CD14-positive monocyte (primary cell): ENCODE measurements around the gene NUPR1. TPM values are rescaled to one million over a fixed set of nuclear protein-coding genes. Genes with fewer than 3 reads are reported as not detected.
"Not testable (repeated sequence)": the region's sequence is repeated elsewhere in the genome, so short reads cannot be mapped to it uniquely, and the experiment has no call there.

Experiments
- DNase-seq, 3 donors: peaks; one replicate each; pipeline ENCODE4 v3.0.0-alpha.2; 2011 to 2022
- H2AFZ ChIP-seq: 2 replicates; pipeline ENCODE4 v1.6.0; 2012; ENCODE audit warnings: mild to moderate bottlenecking, low read depth, low read length, inconsistent platforms; ENCODE audit not compliant: insufficient read depth, poor library complexity, severe bottlenecking
- H3K27ac ChIP-seq, 2 donors: 1 replicate in 1 of 2; 2 replicates in 1 of 2; pipeline ENCODE4 v1.5.1; 2012 to 2013; ENCODE audit warnings: low read length in 2 of 2, control low read depth in 1 of 2, inconsistent platforms in 1 of 2, low read depth in 1 of 2, mild to moderate bottlenecking in 1 of 2
- H3K27me3 ChIP-seq, 2 donors: one replicate each; pipeline versions ENCODE4 v1.6.0 to v1.6.1; 2011 to 2013; ENCODE audit warnings: low read length in 2 of 2; ENCODE audit not compliant: control insufficient read depth in 2 of 2, insufficient read depth in 2 of 2
- H3K36me3 ChIP-seq, 2 donors: replicated peaks in 1 of 2; 1 replicate in 1 of 2; 2 replicates in 1 of 2; pipeline versions ENCODE4 v1.5.1 to v1.6.1; 2012 to 2013; ENCODE audit warnings: low read length in 2 of 2, control low read depth in 1 of 2, inconsistent platforms in 1 of 2, mild to moderate bottlenecking in 1 of 2; ENCODE audit not compliant: insufficient read depth in 2 of 2, control insufficient read depth in 1 of 2
- H3K4me1 ChIP-seq, 2 donors: 1 replicate in 1 of 2; 2 replicates in 1 of 2; pipeline versions ENCODE4 v1.5.1 to v1.6.1; 2012 to 2013; ENCODE audit warnings: low read length in 2 of 2, control low read depth in 1 of 2, inconsistent platforms in 1 of 2, mild to moderate bottlenecking in 1 of 2, moderate library complexity in 1 of 2; ENCODE audit not compliant: insufficient read depth in 2 of 2, control insufficient read depth in 1 of 2
- H3K4me2 ChIP-seq: replicated peaks from 2 replicates; pipeline ENCODE3; 2012; ENCODE audit warnings: low read length, moderate library complexity, mild to moderate bottlenecking; ENCODE audit not compliant: poor library complexity, severe bottlenecking; ENCODE audit errors: extremely low read depth
- H3K4me3 ChIP-seq, 3 experiments: fragments of 200-600 bp in 1 of 3; sonication (generic) in 1 of 3; replicated peaks in 1 of 3; 1 replicate in 2 of 3; 2 replicates in 1 of 3; pipeline ENCODE4 v1.5.1; 2011 to 2013; ENCODE audit warnings: low read length in 3 of 3, mild to moderate bottlenecking in 3 of 3, control low read depth in 2 of 3, low read depth in 2 of 3, inconsistent platforms in 1 of 3, moderate library complexity in 1 of 3
- H3K79me2 ChIP-seq: 2 replicates; pipeline ENCODE4 v1.6.0; 2012; ENCODE audit warnings: mild to moderate bottlenecking, control low read depth, inconsistent platforms, low read length, moderate library complexity; ENCODE audit not compliant: insufficient read depth
- H3K9ac ChIP-seq: 2 replicates; pipeline ENCODE4 v1.6.0; 2017; ENCODE audit warnings: low read length, mild to moderate bottlenecking; ENCODE audit not compliant: insufficient read depth, poor library complexity, severe bottlenecking
- H3K9me3 ChIP-seq, 2 donors: replicated peaks in 1 of 2; 1 replicate in 1 of 2; 2 replicates in 1 of 2; pipeline versions ENCODE4 v1.5.1 to v1.6.1; 2012 to 2013; ENCODE audit warnings: low read length in 2 of 2, control low read depth in 1 of 2; ENCODE audit not compliant: control insufficient read depth in 1 of 2, insufficient read depth in 1 of 2
- H4K20me1 ChIP-seq: 2 replicates; pipeline ENCODE4 v1.6.0; 2012; ENCODE audit warnings: mild to moderate bottlenecking, low read length, control low read depth, moderate library complexity; ENCODE audit not compliant: insufficient read depth
- H3K27ac Mint-ChIP-seq, 7 donors: one replicate each; pipeline ENCODE4 v1.8.0; 2020; ENCODE audit warnings: mild to moderate bottlenecking in 7 of 7, mixed read lengths in 7 of 7, moderate library complexity in 6 of 7, inconsistent platforms in 2 of 7
- H3K27me3 Mint-ChIP-seq, 3 donors: one replicate each; pipeline ENCODE4 v1.8.0; 2021 to 2022; ENCODE audit warnings: low read depth in 3 of 3, mild to moderate bottlenecking in 3 of 3, mixed read lengths in 3 of 3, moderate library complexity in 3 of 3, inconsistent platforms in 1 of 3
- H3K36me3 Mint-ChIP-seq, 2 donors: one replicate each; pipeline ENCODE4 v1.8.0; 2020; ENCODE audit warnings: mixed read lengths in 2 of 2, inconsistent platforms in 1 of 2, mild to moderate bottlenecking in 1 of 2
- H3K4me1 Mint-ChIP-seq: one replicate; pipeline ENCODE4 v1.8.0; 2020; ENCODE audit warnings: mild to moderate bottlenecking, mixed read lengths
- H3K4me3 Mint-ChIP-seq, 2 donors: one replicate each; pipeline ENCODE4 v1.8.0; 2020; ENCODE audit warnings: mild to moderate bottlenecking in 2 of 2, mixed read lengths in 2 of 2, moderate library complexity in 1 of 2
- H3K9me3 Mint-ChIP-seq, 7 donors: one replicate each; pipeline ENCODE4 v1.8.0; 2020 to 2022; ENCODE audit warnings: mixed read lengths in 7 of 7, mild to moderate bottlenecking in 6 of 7, moderate library complexity in 6 of 7, inconsistent platforms in 2 of 7
- CTCF ChIP-seq: fragments of 200-600 bp; IDR thresholded peaks from one replicate; pipeline ENCODE4 v1.8.0; 2022; ENCODE audit warnings: antibody characterized with exemption, mild to moderate bottlenecking
- WGBS: methylation state at CpG from one replicate; pipeline ENCODE4 v1.1.5; 2013; ENCODE audit warnings: missing lambda C conversion rate; ENCODE audit not compliant: insufficient coverage; 5-methylcytosine and 5-hydroxymethylcytosine counted together
- intact Hi-C, 2 donors: fragments of 100-400 bp; cut with micrococcal nuclease; formaldehyde crosslinking; loops; one replicate each; pipeline versions ENCODE4 v1.15.0 to v1.15.1; 2023
- polyA plus RNA-seq, 3 donors: library from polyadenylated mRNA; depleted of rRNA in 1 of 3; unstranded in 2 of 3; stranded (reverse) in 1 of 3; fragments of 300-500 nt in 2 of 3; fragments of >200 nt in 1 of 3; fragmentation: Illumina TruSeq in 2 of 3; gene quantifications; 1 replicate in 2 of 3; 2 replicates in 1 of 3; pipeline ENCODE4 v1.2.3, GENCODE V29; 2012 to 2021

The NUPR1 gene
- polyA plus RNA-seq, 3 donors: 0.01 to 1.9 TPM; not detected in 1

GRCh38 chr16:28528463-28528867 lies 10.3 kb downstream of the NUPR1 start:
- Mint-ChIP-seq H3K9me3 (peaks cover 0 to 3% (median 0%) of the 10 kb centered on the region in 7 donors), H3K27me3 (peaks cover 0 to 3% (median 0%) of the 10 kb centered on the region in 3 donors), H3K36me3 (peaks cover 0 to 9% of the 10 kb centered on the region in 2 donors), H3K4me3 (no peak overlapping the region), H3K27ac (no peak overlapping the region), H3K4me1 (peaks cover 33% of the 10 kb centered on the region)
- no peak overlapping the region for H3K4me2 ChIP-seq
- intact Hi-C loops: no loop called here
- H4K20me1 ChIP-seq: no peaks in the 10 kb centered on the region
- H3K9me3 ChIP-seq: no peaks in the 10 kb centered on the region
- H3K36me3 ChIP-seq: no peaks in the 10 kb centered on the region
- H3K4me1 ChIP-seq: peaks cover 33 to 34% of the 10 kb centered on the region in 2 donors
- H3K9ac ChIP-seq: no peak overlapping the region
- H3K27me3 ChIP-seq: no peaks in the 10 kb centered on the region
- 93% methylated on average over 3 of the region's 5 CpGs for WGBS
- no peak overlapping the region for H3K4me3 ChIP-seq
- no peak overlapping the region for H2AFZ ChIP-seq
- H3K79me2 ChIP-seq: no peaks in the 10 kb centered on the region
- no peak overlapping the region for H3K27ac ChIP-seq
- no peak for TF ChIP-seq CTCF
- no peak for DNase-seq

- 100% methylated on average over 1 of the region's 5 CpGs for WGBS
- H3K9me3 ChIP-seq: no peaks in the 10 kb centered on the region
- H3K4me3 Mint-ChIP-seq: no peak overlapping the region
Measured at GRCh38 chr16:28527985-28528384, 10.8 kb downstream of the NUPR1 start.

GRCh38 chr16:28527100-28527785 lies 11.5 kb downstream of the NUPR1 start:
- H3K36me3 Mint-ChIP-seq, H3K9me3 ChIP-seq, H3K27ac ChIP-seq, H4K20me1 ChIP-seq, H3K27me3 ChIP-seq, DNase-seq, intact Hi-C loops, H3K79me2 ChIP-seq, H3K9me3 Mint-ChIP-seq, H3K36me3 ChIP-seq, H3K4me2 ChIP-seq, H3K4me3 ChIP-seq, H3K27ac Mint-ChIP-seq, H2AFZ ChIP-seq, H3K9ac ChIP-seq, H3K4me3 Mint-ChIP-seq, H3K27me3 Mint-ChIP-seq: not testable (repeated sequence)
- WGBS: no CpG with 5 or more reads among the region's 7 CpGs
- peaks cover 23% of the 10 kb centered on the region for H3K4me1 Mint-ChIP-seq
- peaks cover 21 to 22% of the 10 kb centered on the region in 2 donors for H3K4me1 ChIP-seq

More at GRCh38 chr16:28527985-28528384, 10.8 kb downstream of the NUPR1 start:
- Histone ChIP-seq H3K36me3 (no peaks in the 10 kb centered on the region), H3K9ac (no peak overlapping the region), H2AFZ (no peak overlapping the region), H3K4me2 (no peak overlapping the region), H3K79me2 (no peaks in the 10 kb centered on the region), H3K4me1 (peaks cover 28 to 29% of the 10 kb centered on the region in 2 donors), H4K20me1 (no peaks in the 10 kb centered on the region), H3K4me3 (no peak overlapping the region), H3K27me3 (no peaks in the 10 kb centered on the region), H3K27ac (no peak overlapping the region)
- H3K4me1 Mint-ChIP-seq: peaks cover 28% of the 10 kb centered on the region
- no peak for DNase-seq
- peaks cover 0 to 7% of the 10 kb centered on the region in 2 donors for H3K36me3 Mint-ChIP-seq
- no peak for TF ChIP-seq CTCF
- peaks cover 0 to 3% (median 0%) of the 10 kb centered on the region in 7 donors for H3K9me3 Mint-ChIP-seq
- H3K27me3 Mint-ChIP-seq: peaks cover 0 to 2% (median 0%) of the 10 kb centered on the region in 3 donors
- intact Hi-C loops: no loop called here
- no peak overlapping the region for H3K27ac Mint-ChIP-seq
